Erythroblast (primary cell): ENCODE measurements around the gene TTC13.

Source experiments
- DNase-seq, 2 experiments: peaks; one replicate each; lab custom pipeline; 2025; lab: John Stamatoyannopoulos, UW
- GATA1 ChIP-seq: IDR thresholded peaks from 2 replicates; pipeline ENCODE4 v1.6.1; 2011; ENCODE audit warnings: low read depth, mild to moderate bottlenecking, control low read depth, low read length, moderate library complexity
- POLR2A ChIP-seq: IDR thresholded peaks from 2 replicates; pipeline ENCODE4 v1.6.1; 2011; ENCODE audit warnings: mild to moderate bottlenecking, low read length

The TTC13 gene

GRCh38 chr1:230861489-230861888, 117.2 kb downstream of the TTC13 start:
- TF ChIP-seq GATA1 (no peak), POLR2A (no peak)
- peak; percentile 16 to 25 for DNase-seq

- TF ChIP-seq POLR2A = no peak
- no peak for TF ChIP-seq GATA1
- DNase-seq = no peak
Observed at GRCh38 chr1:230860617-230861384, 117.9 kb downstream of the TTC13 start.

DNA sequence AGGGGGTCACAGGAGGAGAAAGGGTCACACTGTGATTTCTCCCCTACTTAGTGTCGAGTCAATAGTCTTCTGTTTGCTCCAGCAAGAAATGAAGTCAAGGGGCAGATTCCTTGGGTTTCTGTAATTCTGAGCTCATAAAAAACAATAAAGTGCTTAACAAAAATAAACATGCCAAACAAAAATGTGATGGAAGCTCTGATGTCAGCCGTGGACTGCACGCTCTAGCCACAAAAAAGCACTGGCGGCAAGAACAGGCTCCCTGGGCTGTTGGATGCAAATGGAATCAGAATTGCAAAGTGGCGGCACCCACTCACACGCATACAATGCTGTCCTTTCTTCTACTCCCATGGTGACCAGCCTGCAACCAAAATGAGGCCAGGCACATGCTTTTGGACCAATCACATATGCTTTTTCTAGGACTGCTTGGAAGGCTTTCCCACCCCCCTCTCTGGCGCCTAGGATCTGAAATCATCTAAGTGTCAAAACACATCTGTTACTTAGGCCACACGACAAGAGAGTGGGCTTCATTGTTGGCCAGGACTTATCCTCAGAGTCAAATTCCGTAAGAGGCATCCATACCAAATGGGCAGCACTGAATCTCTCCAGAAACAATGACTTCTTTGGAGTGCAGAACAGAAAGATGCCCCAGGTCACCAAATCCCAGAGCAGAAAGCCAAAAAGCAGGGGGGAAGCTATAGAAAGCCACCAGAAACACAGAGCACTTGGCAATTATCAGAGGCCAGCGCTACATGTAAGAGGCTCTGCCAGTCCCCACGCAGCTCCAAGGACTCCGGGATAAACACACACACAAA, 119.5 kb downstream of the TTC13 start:
- no peak for TF ChIP-seq POLR2A
- DNase-seq = no peak

GRCh38 chr1:230858236-230858820, 120.3 kb downstream of the TTC13 start:
- DNase-seq = no peak
- TF ChIP-seq POLR2A (no peak), GATA1 (no peak)

GRCh38 chr1:230857822-230858221, 120.8 kb downstream of the TTC13 start:
- no peak for TF ChIP-seq GATA1
- no peak for TF ChIP-seq POLR2A
- DNase-seq = no peak

DNA sequence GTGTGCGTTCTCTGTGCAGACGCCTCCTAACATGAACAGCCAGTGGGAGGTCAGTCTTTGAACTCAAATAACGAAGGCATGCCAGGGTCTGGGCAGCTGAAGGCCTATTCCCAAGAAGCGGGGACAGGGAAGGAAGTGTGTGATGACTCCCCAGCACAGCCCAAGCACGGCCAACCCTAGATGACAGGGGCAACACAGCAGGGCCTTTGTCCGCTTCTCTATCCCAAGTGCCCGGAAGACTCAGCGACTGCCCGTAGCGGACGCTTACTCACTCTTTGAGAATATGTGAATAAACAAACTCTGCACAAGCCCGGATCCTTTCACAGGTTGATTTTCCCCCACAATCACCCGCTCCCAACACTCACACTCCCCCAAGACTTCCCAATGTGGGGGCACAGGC, 121.6 kb downstream of the TTC13 start:
- TF ChIP-seq GATA1 (no peak), POLR2A (no peak)
- no peak for DNase-seq
